ENCODE measurements around the gene CEACAM16.

DNA sequence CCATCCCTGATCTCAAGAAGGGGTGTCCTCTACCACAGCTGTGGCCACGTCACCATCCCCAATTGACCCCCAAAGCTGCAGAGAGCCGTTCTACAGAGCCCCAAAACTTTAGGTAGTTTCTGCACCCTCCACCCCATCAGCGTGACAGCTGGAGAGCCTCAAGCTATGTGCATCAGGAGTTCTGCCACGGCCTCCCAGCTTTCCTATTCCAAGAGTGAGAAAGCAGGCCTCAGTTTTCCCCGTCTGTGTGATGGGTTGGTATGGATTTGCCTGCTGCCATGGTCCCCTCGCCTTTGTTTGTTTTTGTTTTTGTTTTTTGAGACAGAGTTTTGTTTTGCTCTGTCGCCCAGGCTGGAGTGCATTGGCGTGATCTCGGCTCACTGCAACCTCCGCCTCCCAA is 51.0 kb downstream of the CEACAM16 start:
- TF ChIP-seq, protein P1, sequence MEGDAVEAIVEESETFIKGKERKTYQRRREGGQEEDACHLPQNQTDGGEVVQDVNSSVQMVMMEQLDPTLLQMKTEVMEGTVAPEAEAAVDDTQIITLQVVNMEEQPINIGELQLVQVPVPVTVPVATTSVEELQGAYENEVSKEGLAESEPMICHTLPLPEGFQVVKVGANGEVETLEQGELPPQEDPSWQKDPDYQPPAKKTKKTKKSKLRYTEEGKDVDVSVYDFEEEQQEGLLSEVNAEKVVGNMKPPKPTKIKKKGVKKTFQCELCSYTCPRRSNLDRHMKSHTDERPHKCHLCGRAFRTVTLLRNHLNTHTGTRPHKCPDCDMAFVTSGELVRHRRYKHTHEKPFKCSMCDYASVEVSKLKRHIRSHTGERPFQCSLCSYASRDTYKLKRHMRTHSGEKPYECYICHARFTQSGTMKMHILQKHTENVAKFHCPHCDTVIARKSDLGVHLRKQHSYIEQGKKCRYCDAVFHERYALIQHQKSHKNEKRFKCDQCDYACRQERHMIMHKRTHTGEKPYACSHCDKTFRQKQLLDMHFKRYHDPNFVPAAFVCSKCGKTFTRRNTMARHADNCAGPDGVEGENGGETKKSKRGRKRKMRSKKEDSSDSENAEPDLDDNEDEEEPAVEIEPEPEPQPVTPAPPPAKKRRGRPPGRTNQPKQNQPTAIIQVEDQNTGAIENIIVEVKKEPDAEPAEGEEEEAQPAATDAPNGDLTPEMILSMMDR (IDR thresholded peaks at IDR 0.05 in 2 of 3, conservative IDR thresholded peaks at IDR 0.05 in 1 of 3; ENCODE audit: borderline replicate concordance in 1 of 3, insufficient read depth in 1 of 3, low read depth in 2 of 3, low read length in 2 of 3), result no peak
- TF ChIP-seq SRF (IDR thresholded peaks at IDR 0.05; ENCODE audit: low read depth), result no peak
- TF ChIP-seq REST (IDR thresholded peaks at IDR 0.05; ENCODE audit: low read depth), result no peak
- TF ChIP-seq, protein P2, sequence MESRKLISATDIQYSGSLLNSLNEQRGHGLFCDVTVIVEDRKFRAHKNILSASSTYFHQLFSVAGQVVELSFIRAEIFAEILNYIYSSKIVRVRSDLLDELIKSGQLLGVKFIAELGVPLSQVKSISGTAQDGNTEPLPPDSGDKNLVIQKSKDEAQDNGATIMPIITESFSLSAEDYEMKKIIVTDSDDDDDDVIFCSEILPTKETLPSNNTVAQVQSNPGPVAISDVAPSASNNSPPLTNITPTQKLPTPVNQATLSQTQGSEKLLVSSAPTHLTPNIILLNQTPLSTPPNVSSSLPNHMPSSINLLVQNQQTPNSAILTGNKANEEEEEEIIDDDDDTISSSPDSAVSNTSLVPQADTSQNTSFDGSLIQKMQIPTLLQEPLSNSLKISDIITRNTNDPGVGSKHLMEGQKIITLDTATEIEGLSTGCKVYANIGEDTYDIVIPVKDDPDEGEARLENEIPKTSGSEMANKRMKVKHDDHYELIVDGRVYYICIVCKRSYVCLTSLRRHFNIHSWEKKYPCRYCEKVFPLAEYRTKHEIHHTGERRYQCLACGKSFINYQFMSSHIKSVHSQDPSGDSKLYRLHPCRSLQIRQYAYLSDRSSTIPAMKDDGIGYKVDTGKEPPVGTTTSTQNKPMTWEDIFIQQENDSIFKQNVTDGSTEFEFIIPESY (IDR thresholded peaks at IDR 0.05; ENCODE audit: extremely low read depth, insufficient replicate concordance, low read length), result no peak
- no peak for TF ChIP-seq SIN3A (IDR thresholded peaks at IDR 0.05; ENCODE audit: low read depth)
- TF ChIP-seq YY1 (IDR thresholded peaks at IDR 0.05; ENCODE audit: extremely low read depth, insufficient replicate concordance, low read depth, low read length), result no peak
- no peak for TF ChIP-seq RAD21 (IDR thresholded peaks at IDR 0.05; ENCODE audit: low read depth)
- no peak for TF ChIP-seq JUND (IDR thresholded peaks at IDR 0.05)

Data from HCT116 (cell line).